BLaER1 (cell line): Measurements from ENCODE around the gene ATF4.

Experiments
- H3K27ac ChIP-seq: shearing (Covaris generic); formaldehyde crosslinking; 2 replicates; pipeline ENCODE4 v1.8.1; 2022
- H3K27me3 ChIP-seq: shearing (Covaris generic); formaldehyde crosslinking; 2 replicates; pipeline ENCODE4 v1.8.1; 2022
- H3K36me3 ChIP-seq: shearing (Covaris generic); formaldehyde crosslinking; 2 replicates; pipeline ENCODE4 v1.8.1; 2022
- H3K4me1 ChIP-seq: shearing (Covaris generic); formaldehyde crosslinking; 2 replicates; pipeline ENCODE4 v1.8.1; 2022
- H3K4me2 ChIP-seq: shearing (Covaris generic); formaldehyde crosslinking; 2 replicates; pipeline ENCODE4 v1.8.1; 2022
- H3K4me3 ChIP-seq: shearing (Covaris generic); formaldehyde crosslinking; 2 replicates; pipeline ENCODE4 v1.8.1; 2022
- H3K9ac ChIP-seq: shearing (Covaris generic); formaldehyde crosslinking; 2 replicates; pipeline ENCODE4 v1.8.1; 2022
- H3K9me3 ChIP-seq: shearing (Covaris generic); formaldehyde crosslinking; 2 replicates; pipeline ENCODE4 v1.8.1; 2022
- H4K20me1 ChIP-seq: shearing (Covaris generic); formaldehyde crosslinking; 2 replicates; pipeline ENCODE4 v1.8.1; 2022
- Cebpa-rat ChIP-seq: shearing (Covaris generic); IDR thresholded peaks from 2 replicates; pipeline ENCODE4 v1.8.1; 2022

The ATF4 gene

GRCh38 chr22:39553429-39553828 lies 33.1 kb downstream of the ATF4 start:
- Histone ChIP-seq H3K4me2 (no peak overlapping the region), H3K27ac (no peak overlapping the region), H3K4me3 (no peak overlapping the region), H4K20me1 (peaks cover 15% of the 10 kb centered on the region; the same call in 1 of the 2 replicates), H3K36me3 (no peaks in the 10 kb centered on the region), H3K27me3 (peaks cover 42% of the 10 kb centered on the region), H3K9ac (no peak overlapping the region), H3K9me3 (no peaks in the 10 kb centered on the region), H3K4me1 (peaks cover 15% of the 10 kb centered on the region)
- no peak for TF ChIP-seq Cebpa-rat

- Histone ChIP-seq H3K4me2 (no peak overlapping the region), H3K9ac (no peak overlapping the region), H4K20me1 (peaks cover 21% of the 10 kb centered on the region; the same call in 1 of the 2 replicates), H3K9me3 (no peaks in the 10 kb centered on the region), H3K27me3 (peaks cover 49% of the 10 kb centered on the region), H3K4me1 (peaks cover 11% of the 10 kb centered on the region), H3K36me3 (no peaks in the 10 kb centered on the region), H3K4me3 (no peak overlapping the region), H3K27ac (no peak overlapping the region)
- no peak for TF ChIP-seq Cebpa-rat
Observed at GRCh38 chr22:39554151-39554550, 33.8 kb downstream of the ATF4 start.

- H3K27ac ChIP-seq, result no peak overlapping the region
- H3K4me3 ChIP-seq, result peak overlapping the region; percentile 54
- H3K4me1 ChIP-seq, result peaks cover 7% of the 10 kb centered on the region; the same call in 1 of the 2 replicates
- peak overlapping the region; percentile 71 for H3K4me2 ChIP-seq
- H4K20me1 ChIP-seq, result peaks cover 25% of the 10 kb centered on the region; the same call in 1 of the 2 replicates
- no peak overlapping the region for H3K9ac ChIP-seq
- peaks cover 71% of the 10 kb centered on the region for H3K27me3 ChIP-seq
- TF ChIP-seq Cebpa-rat, result no peak
- H3K9me3 ChIP-seq, result no peaks in the 10 kb centered on the region
- H3K36me3 ChIP-seq, result no peaks in the 10 kb centered on the region
Observed at GRCh38 chr22:39556970-39557841, 36.8 kb downstream of the ATF4 start.

- H3K9me3 ChIP-seq, result no peaks in the 10 kb centered on the region
- H3K9ac ChIP-seq, result no peak overlapping the region
- no peak overlapping the region for H3K4me3 ChIP-seq
- TF ChIP-seq Cebpa-rat, result no peak
- peaks cover 25% of the 10 kb centered on the region; the same call in 1 of the 2 replicates for H4K20me1 ChIP-seq
- H3K4me2 ChIP-seq, result no peak overlapping the region
- peaks cover 71% of the 10 kb centered on the region for H3K27me3 ChIP-seq
- H3K36me3 ChIP-seq, result no peaks in the 10 kb centered on the region
- H3K4me1 ChIP-seq, result peaks cover 5% of the 10 kb centered on the region; the same call in 1 of the 2 replicates
- H3K27ac ChIP-seq, result no peak overlapping the region
Observed at GRCh38 chr22:39558254-39558727, 37.9 kb downstream of the ATF4 start.

- Histone ChIP-seq H4K20me1 (peaks cover 25% of the 10 kb centered on the region; the same call in 1 of the 2 replicates), H3K27me3 (peaks cover 70% of the 10 kb centered on the region), H3K9me3 (no peaks in the 10 kb centered on the region), H3K27ac (no peak overlapping the region), H3K36me3 (no peaks in the 10 kb centered on the region), H3K4me2 (no peak overlapping the region), H3K9ac (no peak overlapping the region), H3K4me1 (peaks cover 10% of the 10 kb centered on the region; the same call in 1 of the 2 replicates), H3K4me3 (no peak overlapping the region)
- no peak for TF ChIP-seq Cebpa-rat
Observed at GRCh38 chr22:39558950-39559349, 38.6 kb downstream of the ATF4 start.

- no peak overlapping the region for H3K4me3 ChIP-seq
- no peaks in the 10 kb centered on the region for H3K9me3 ChIP-seq
- peaks cover 25% of the 10 kb centered on the region; the same call in 1 of the 2 replicates for H4K20me1 ChIP-seq
- peaks cover 10% of the 10 kb centered on the region; the same call in 1 of the 2 replicates for H3K4me1 ChIP-seq
- peaks cover 64% of the 10 kb centered on the region for H3K27me3 ChIP-seq
- no peak overlapping the region for H3K27ac ChIP-seq
- H3K9ac ChIP-seq, result no peak overlapping the region
- no peak for TF ChIP-seq Cebpa-rat
- peak overlapping the region; percentile 19 for H3K4me2 ChIP-seq
- no peaks in the 10 kb centered on the region for H3K36me3 ChIP-seq
Observed at GRCh38 chr22:39559456-39560105, 39.2 kb downstream of the ATF4 start.

- Histone ChIP-seq H3K27ac (no peak overlapping the region), H3K4me1 (peaks cover 10% of the 10 kb centered on the region; the same call in 1 of the 2 replicates), H3K9ac (no peak overlapping the region), H3K4me2 (no peak overlapping the region), H4K20me1 (peaks cover 25% of the 10 kb centered on the region; the same call in 1 of the 2 replicates), H3K36me3 (no peaks in the 10 kb centered on the region), H3K4me3 (no peak overlapping the region), H3K9me3 (no peaks in the 10 kb centered on the region), H3K27me3 (peaks cover 60% of the 10 kb centered on the region)
- no peak for TF ChIP-seq Cebpa-rat
Observed at GRCh38 chr22:39560127-39560526, 39.8 kb downstream of the ATF4 start.

GRCh38 chr22:39562839-39563489 lies 42.6 kb downstream of the ATF4 start:
- peaks cover 22% of the 10 kb centered on the region for H3K4me1 ChIP-seq
- no peaks in the 10 kb centered on the region for H3K36me3 ChIP-seq
- no peak overlapping the region for H3K9ac ChIP-seq
- no peaks in the 10 kb centered on the region for H3K9me3 ChIP-seq
- H4K20me1 ChIP-seq, result peaks cover 13% of the 10 kb centered on the region; the same call in 1 of the 2 replicates
- no peak overlapping the region for H3K4me3 ChIP-seq
- TF ChIP-seq Cebpa-rat, result no peak
- no peak overlapping the region for H3K4me2 ChIP-seq
- peaks cover 33% of the 10 kb centered on the region for H3K27me3 ChIP-seq
- no peak overlapping the region for H3K27ac ChIP-seq

GRCh38 chr22:39563571-39564428 lies 43.4 kb downstream of the ATF4 start:
- H4K20me1 ChIP-seq, result peaks cover 8% of the 10 kb centered on the region; the same call in 1 of the 2 replicates
- no peak overlapping the region for H3K9ac ChIP-seq
- no peak for TF ChIP-seq Cebpa-rat
- peaks cover 25% of the 10 kb centered on the region for H3K27me3 ChIP-seq
- no peak overlapping the region for H3K27ac ChIP-seq
- no peaks in the 10 kb centered on the region for H3K36me3 ChIP-seq
- peaks cover 30% of the 10 kb centered on the region for H3K4me1 ChIP-seq
- H3K4me2 ChIP-seq, result no peak overlapping the region
- no peaks in the 10 kb centered on the region for H3K9me3 ChIP-seq
- H3K4me3 ChIP-seq, result no peak overlapping the region
